SU-DHL-6 (cell line): ENCODE measurements around the gene UNC13B.

ENCODE experiments used
- EZH2phosphoT487 ChIP-seq: fragments of 200-600 bp; sonication (generic), shearing (Covaris generic); conservative IDR thresholded peaks from 2 replicates; pipeline ENCODE4 v1.6.1; 2018; ENCODE audit warnings: mild to moderate bottlenecking, antibody characterized with exemption, low read length, moderate library complexity, mixed read lengths
- TF ChIP-seq, protein P1 (sequence below): fragments of 200-600 bp; sonication (generic); IDR thresholded peaks from one replicate; pipeline ENCODE4 v1.5.1; 2017; ENCODE audit warnings: antibody characterized with exemption, mild to moderate bottlenecking, low read length, moderate library complexity; ENCODE audit not compliant: insufficient read depth, poor library complexity, severe bottlenecking

DNA sequence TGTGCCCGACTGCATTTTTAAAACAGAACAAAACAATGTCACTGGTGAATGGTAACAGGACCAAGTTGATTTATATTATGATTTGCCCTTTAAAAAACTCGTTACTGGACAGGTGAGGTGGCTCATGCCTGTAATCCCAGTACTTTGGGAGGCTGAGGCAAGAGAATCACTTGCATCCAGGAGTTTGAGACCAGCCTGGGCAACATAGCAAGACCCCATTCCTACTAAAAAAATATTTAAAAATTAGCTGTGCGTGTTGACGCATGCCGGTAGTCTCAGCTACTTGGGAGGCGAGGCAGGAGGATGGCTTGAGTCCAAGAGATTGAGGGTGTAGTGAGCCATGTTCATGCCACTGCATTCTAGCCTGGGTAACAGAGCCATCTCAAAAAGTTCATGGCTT lies 7.2 kb downstream of the UNC13B start:
- TF ChIP-seq, protein P1, sequence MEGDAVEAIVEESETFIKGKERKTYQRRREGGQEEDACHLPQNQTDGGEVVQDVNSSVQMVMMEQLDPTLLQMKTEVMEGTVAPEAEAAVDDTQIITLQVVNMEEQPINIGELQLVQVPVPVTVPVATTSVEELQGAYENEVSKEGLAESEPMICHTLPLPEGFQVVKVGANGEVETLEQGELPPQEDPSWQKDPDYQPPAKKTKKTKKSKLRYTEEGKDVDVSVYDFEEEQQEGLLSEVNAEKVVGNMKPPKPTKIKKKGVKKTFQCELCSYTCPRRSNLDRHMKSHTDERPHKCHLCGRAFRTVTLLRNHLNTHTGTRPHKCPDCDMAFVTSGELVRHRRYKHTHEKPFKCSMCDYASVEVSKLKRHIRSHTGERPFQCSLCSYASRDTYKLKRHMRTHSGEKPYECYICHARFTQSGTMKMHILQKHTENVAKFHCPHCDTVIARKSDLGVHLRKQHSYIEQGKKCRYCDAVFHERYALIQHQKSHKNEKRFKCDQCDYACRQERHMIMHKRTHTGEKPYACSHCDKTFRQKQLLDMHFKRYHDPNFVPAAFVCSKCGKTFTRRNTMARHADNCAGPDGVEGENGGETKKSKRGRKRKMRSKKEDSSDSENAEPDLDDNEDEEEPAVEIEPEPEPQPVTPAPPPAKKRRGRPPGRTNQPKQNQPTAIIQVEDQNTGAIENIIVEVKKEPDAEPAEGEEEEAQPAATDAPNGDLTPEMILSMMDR: no peak
- no peak for TF ChIP-seq EZH2phosphoT487
